ENCODE measurements around the gene CAVIN4. TPM values are rescaled to one million over a fixed set of nuclear protein-coding genes. Genes with fewer than 3 reads are reported as not detected.

Gene CAVIN4
- total and polyA plus RNA-seq, 9 of the 15 experiments (the other 6 are each of a cell fraction or from before 2014, with no cell fraction given) = 0.06 to 0.29 (median 0.18) TPM

- no peak for FAIRE-seq
- in situ Hi-C loops (cut with MboI) = no loop called here
- ChIA-PET POLR2A (interaction anchor here (1.0 to 1.2 kb wide), 2 partner anchors 8 to 12 kb away, joined by 3 to 5 read pairs; no protein-coding TSS in a partner anchor), CTCF (ENCODE audit: low intra/inter-chr PET ratio) (no interaction called here)
- no peaks in the 10 kb centered on the region for H3K36me3 ChIP-seq (ENCODE audit: control insufficient read depth, insufficient read depth, low read length)
- intact Hi-C loops (cut with micrococcal nuclease) = no loop called here
- H3K9ac ChIP-seq (ENCODE audit: insufficient read depth in 1 of 2, low read depth in 2 of 2, low read length in 2 of 2) = no peak overlapping the region
- H3K4me1 ChIP-seq (replicated peaks in 1 of 2; ENCODE audit: control insufficient read depth in 2 of 2, insufficient read depth in 2 of 2, low read length in 2 of 2) = no peaks in the 10 kb centered on the region
- H3K4me2 ChIP-seq (ENCODE audit: insufficient read depth, low read length) = no peak overlapping the region
- no peak for DNase-seq (ENCODE audit: extremely low read depth in 1 of 4, low spot score in 3 of 4)
- H3K79me2 ChIP-seq (ENCODE audit: control insufficient read depth, insufficient read depth, low read length) = no peaks in the 10 kb centered on the region
- no TSS peak for BruUV-seq (replicated peaks)
- H4K20me1 ChIP-seq (replicated peaks; ENCODE audit: control insufficient read depth, insufficient read depth, low read length) = no peaks in the 10 kb centered on the region
- H3K9me3 ChIP-seq (replicated peaks; ENCODE audit: control insufficient read depth, insufficient read depth, low read depth, low read length) = no peaks in the 10 kb centered on the region
- no peak overlapping the region for H3K27ac ChIP-seq (ENCODE audit: extremely low read depth, low read depth, low read length)
- H3K4me3 ChIP-seq = no peak overlapping the region
- no peak for ATAC-seq
- no peak overlapping the region for H2AFZ ChIP-seq (ENCODE audit: low read depth, low read length)
- H3K27me3 ChIP-seq (ENCODE audit: control insufficient read depth in 2 of 2, insufficient read depth in 2 of 2, low read length in 2 of 2) = peaks cover 0 to 3% of the 10 kb centered on the region in 2 experiments; a peak in 1 of 5 replicates
- no peaks in the 10 kb centered on the region for H3K9me1 ChIP-seq (ENCODE audit: control insufficient read depth, insufficient read depth, low read length)
- WGBS (ENCODE audit: insufficient coverage, low coverage, missing lambda C conversion rate) = 0% methylated on average over 3 of the region's 3 CpGs
- TF ChIP-seq ZNF592 (IDR thresholded peaks at IDR 0.05) = no peak
- TF ChIP-seq NEUROD1 (IDR thresholded peaks at IDR 0.05; ENCODE audit: borderline replicate concordance, low read depth, low read length, partially characterized antibody) = no peak
- TF ChIP-seq KLF16 (IDR thresholded peaks at IDR 0.05) = no peak
- TF ChIP-seq SRF (CRISPR knock-in tag; IDR thresholded peaks at IDR 0.05) = no peak
- TF ChIP-seq SRSF1 (IDR thresholded peaks at IDR 0.05; ENCODE audit: low read depth, low read length) = no peak
- TF ChIP-seq CUX1 (CRISPR knock-in tag; IDR thresholded peaks at IDR 0.05) = no peak
- TF ChIP-seq MCM3 (IDR thresholded peaks at IDR 0.05) = no peak
- no peak for TF ChIP-seq ZKSCAN3 (CRISPR knock-in tag; IDR thresholded peaks at IDR 0.05)
- no peak for TF ChIP-seq ZBED1 (IDR thresholded peaks at IDR 0.05)
- TF ChIP-seq ZNF518B (CRISPR knock-in tag; IDR thresholded peaks at IDR 0.05) = no peak
- TF ChIP-seq SMARCA5 (IDR thresholded peaks at IDR 0.05) = no peak
Observed at GRCh38 chr9:100567856-100568255, 10.0 kb upstream of the CAVIN4 start.
